ENCODE data around the gene ALLC. TPM values are rescaled to one million over a fixed set of nuclear protein-coding genes. Genes with fewer than 3 reads are reported as not detected.

ALLC gene
- total and polyA plus RNA-seq, 9 of the 15 experiments (the other 6 are each of a cell fraction or from before 2014, with no cell fraction given), result not detected

DNA sequence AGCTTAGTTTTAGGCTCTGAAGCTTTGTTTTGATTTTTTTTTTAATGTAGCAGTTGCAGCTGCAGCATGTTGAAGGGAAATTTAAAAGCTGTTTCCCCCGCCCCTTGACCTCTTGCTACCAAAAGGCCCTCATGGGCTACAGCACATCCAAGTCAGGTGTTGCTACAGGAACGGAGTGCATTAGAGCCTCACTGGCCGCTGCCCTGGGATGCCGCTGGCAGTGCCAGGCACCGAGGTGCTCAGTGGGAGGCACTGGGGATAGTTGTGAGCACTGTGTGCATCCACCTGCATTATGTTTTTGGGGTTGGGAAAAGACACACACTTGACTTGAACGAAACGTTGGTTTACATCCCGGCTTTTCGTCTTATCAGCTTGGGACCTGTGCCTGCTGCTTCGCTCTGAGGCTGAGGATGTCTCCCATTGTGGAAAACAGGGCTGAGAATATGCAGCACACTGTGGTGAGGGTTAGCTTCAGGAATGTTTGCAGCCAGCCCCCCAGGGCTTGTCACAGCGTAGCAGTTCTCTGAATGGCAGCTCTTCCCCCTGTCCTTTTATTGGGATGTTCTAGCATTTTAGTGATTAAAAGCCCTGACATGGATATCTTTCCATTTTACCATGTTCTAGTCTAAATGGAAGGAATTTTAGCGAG lies 69.5 kb downstream of the ALLC start:
- Histone ChIP-seq H3K27ac (ENCODE audit: extremely low read depth, low read depth, low read length) (no peak overlapping the region), H3K36me3 (ENCODE audit: control insufficient read depth, insufficient read depth, low read length) (no peaks in the 10 kb centered on the region), H3K4me3 (no peak overlapping the region), H3K9me3 (replicated peaks; ENCODE audit: control insufficient read depth, insufficient read depth, low read depth, low read length) (no peaks in the 10 kb centered on the region), H4K20me1 (replicated peaks; ENCODE audit: control insufficient read depth, insufficient read depth, low read length) (no peaks in the 10 kb centered on the region), H3K9me1 (ENCODE audit: control insufficient read depth, insufficient read depth, low read length) (no peaks in the 10 kb centered on the region), H3K4me2 (ENCODE audit: insufficient read depth, low read length) (no peak overlapping the region), H3K9ac (ENCODE audit: insufficient read depth in 1 of 2, low read depth in 2 of 2, low read length in 2 of 2) (no peak overlapping the region; a peak in 1 of 4 replicates), H2AFZ (ENCODE audit: low read depth, low read length) (no peak overlapping the region), H3K79me2 (ENCODE audit: control insufficient read depth, insufficient read depth, low read length) (no peaks in the 10 kb centered on the region), H3K4me1 (replicated peaks in 1 of 2; ENCODE audit: control insufficient read depth in 2 of 2, insufficient read depth in 2 of 2, low read length in 2 of 2) (no peaks in the 10 kb centered on the region), H3K27me3 (ENCODE audit: control insufficient read depth in 2 of 2, insufficient read depth in 2 of 2, low read length in 2 of 2) (peaks cover 0 to 19% of the 10 kb centered on the region in 2 experiments; a peak in 2 of 5 replicates)
- ChIA-PET CTCF (ENCODE audit: low intra/inter-chr PET ratio) (no interaction called here), POLR2A (interaction anchor here (0.7 kb wide), 1 partner anchor 53 kb away, joined by 3 read pairs; no protein-coding TSS in a partner anchor)
- intact Hi-C loops (cut with micrococcal nuclease), result loop anchor here (1.0 to 2.0 kb wide), 2 partner anchors 54 to 99 kb away; no protein-coding TSS in a partner anchor
- FAIRE-seq (no peak), ATAC-seq (no peak), DNase-seq (ENCODE audit: extremely low read depth in 1 of 4, low spot score in 3 of 4) (no peak)
- in situ Hi-C loops (cut with MboI), result no loop called here
- WGBS (ENCODE audit: insufficient coverage, low coverage, missing lambda C conversion rate), result 2% methylated on average over 12 of the region's 12 CpGs
- BruUV-seq (replicated peaks), result no TSS peak
- TF ChIP-seq ELK3 (CRISPR knock-in tag; IDR thresholded peaks at IDR 0.05) (no peak), ZNF134 (CRISPR knock-in tag; conservative IDR thresholded peaks at IDR 0.05) (no peak), LEF1 (IDR thresholded peaks at IDR 0.05) (no peak), SREBF1 (IDR thresholded peaks at IDR 0.05; ENCODE audit: borderline replicate concordance, low read depth, low read length) (no peak), KAT8 (IDR thresholded peaks at IDR 0.05; ENCODE audit: low read depth) (no peak), ZNF644 (tag; IDR thresholded peaks at IDR 0.05; ENCODE audit: low read depth) (no peak), ZEB2 (IDR thresholded peaks at IDR 0.05) (no peak), NCOA6 (IDR thresholded peaks at IDR 0.05) (no peak), NFATC3 (IDR thresholded peaks at IDR 0.05) (no peak)
- TF ChIP-seq, protein P1, sequence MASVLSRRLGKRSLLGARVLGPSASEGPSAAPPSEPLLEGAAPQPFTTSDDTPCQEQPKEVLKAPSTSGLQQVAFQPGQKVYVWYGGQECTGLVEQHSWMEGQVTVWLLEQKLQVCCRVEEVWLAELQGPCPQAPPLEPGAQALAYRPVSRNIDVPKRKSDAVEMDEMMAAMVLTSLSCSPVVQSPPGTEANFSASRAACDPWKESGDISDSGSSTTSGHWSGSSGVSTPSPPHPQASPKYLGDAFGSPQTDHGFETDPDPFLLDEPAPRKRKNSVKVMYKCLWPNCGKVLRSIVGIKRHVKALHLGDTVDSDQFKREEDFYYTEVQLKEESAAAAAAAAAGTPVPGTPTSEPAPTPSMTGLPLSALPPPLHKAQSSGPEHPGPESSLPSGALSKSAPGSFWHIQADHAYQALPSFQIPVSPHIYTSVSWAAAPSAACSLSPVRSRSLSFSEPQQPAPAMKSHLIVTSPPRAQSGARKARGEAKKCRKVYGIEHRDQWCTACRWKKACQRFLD (CRISPR knock-in tag; IDR thresholded peaks at IDR 0.05), result no peak

Data from K562 (cell line).